Measurements from ENCODE around the gene CAPN15. TPM values are rescaled to one million over a fixed set of nuclear protein-coding genes. Genes with fewer than 3 reads are reported as not detected.
A peak's percentile ranks its signal among the peaks of the same experiment; 100 is the strongest.

CAPN15 gene
- total and polyA plus RNA-seq, 9 of the 15 experiments (the other 6 are each of a cell fraction or from before 2014, with no cell fraction given): 0.62 to 111 (median 14.2) TPM

DNA sequence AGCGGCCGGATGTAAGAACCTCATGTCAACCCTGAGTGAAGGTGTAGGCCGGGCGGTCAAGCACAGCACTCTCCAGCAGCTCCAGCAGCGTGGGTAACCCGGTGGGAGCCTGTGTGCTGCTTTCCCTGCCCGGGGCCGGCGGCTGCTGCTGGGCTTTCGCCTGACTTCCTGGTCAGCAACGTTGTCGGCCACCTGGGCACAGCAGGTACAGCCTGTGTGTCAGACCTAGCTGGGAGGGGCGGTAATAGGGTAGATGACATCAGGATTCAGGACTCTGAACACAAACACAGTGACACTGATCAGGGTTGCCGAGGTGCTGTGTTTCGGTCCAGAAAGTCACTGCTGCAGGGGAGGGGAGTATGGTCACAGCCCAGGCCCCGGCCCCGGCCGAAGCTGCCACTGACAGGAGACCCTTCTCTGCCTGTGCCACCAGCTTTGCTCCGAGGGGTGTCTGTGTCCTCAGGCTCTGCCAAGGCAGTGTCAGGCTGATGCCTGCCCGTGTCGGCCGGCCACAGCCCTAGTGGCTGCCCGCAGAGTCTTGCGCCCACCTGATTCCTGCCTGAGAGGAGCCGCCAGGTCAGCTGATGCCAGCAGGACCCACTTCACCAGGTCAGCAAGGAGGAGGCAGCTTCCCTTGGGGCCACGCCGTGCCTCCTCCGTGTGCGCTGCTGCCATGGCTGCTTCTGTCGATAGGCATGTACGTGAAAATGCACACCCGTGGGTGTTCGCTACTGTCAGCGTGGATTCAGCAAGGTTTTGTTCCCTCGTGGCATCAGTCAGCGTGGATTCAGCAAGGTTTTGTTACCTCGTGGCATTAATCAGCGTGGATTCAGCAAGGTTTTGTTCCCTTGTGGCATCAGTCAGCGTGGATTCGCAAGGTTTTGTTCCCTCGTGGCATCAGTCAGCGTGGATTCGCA lies 71.6 kb downstream of the CAPN15 start:
- no peak overlapping the region for H3K4me3 ChIP-seq
- peaks cover 0 to 21% of the 10 kb centered on the region in 2 experiments; a peak in 2 of 5 replicates for H3K4me1 ChIP-seq (replicated peaks in 1 of 2; ENCODE audit: control insufficient read depth in 2 of 2, insufficient read depth in 2 of 2, low read length in 2 of 2)
- no peak overlapping the region for H3K4me2 ChIP-seq (ENCODE audit: insufficient read depth, low read length)
- POLR2A ChIA-PET: interaction anchor here (1.4 to 1.6 kb wide), 2 partner anchors 9 to 10 kb away, joined by 7 to 8 read pairs; partner anchors contain the start of gene RAB40C
- H3K9me3 ChIP-seq (replicated peaks; ENCODE audit: control insufficient read depth, insufficient read depth, low read depth, low read length): no peaks in the 10 kb centered on the region
- H3K9ac ChIP-seq (ENCODE audit: insufficient read depth in 1 of 2, low read depth in 2 of 2, low read length in 2 of 2): no peak overlapping the region
- H3K36me3 ChIP-seq (ENCODE audit: control insufficient read depth, insufficient read depth, low read length): peaks cover 36% of the 10 kb centered on the region; the same call in 2 of the 3 replicates
- no peaks in the 10 kb centered on the region for H3K27me3 ChIP-seq (ENCODE audit: control insufficient read depth in 2 of 2, insufficient read depth in 2 of 2, low read length in 2 of 2)
- H2AFZ ChIP-seq (ENCODE audit: low read depth, low read length): no peak overlapping the region
- H3K27ac ChIP-seq (ENCODE audit: extremely low read depth, low read depth, low read length): no peak overlapping the region
- intact Hi-C loops (cut with micrococcal nuclease) (no loop called here), in situ Hi-C loops (cut with MboI) (no loop called here)
- H3K79me2 ChIP-seq (ENCODE audit: control insufficient read depth, insufficient read depth, low read length): peaks cover 58% of the 10 kb centered on the region
- H4K20me1 ChIP-seq (replicated peaks; ENCODE audit: control insufficient read depth, insufficient read depth, low read length): no peaks in the 10 kb centered on the region
- BruUV-seq (replicated peaks): no TSS peak
- TF ChIP-seq SNRNP70 (optimal IDR thresholded peaks at IDR 0.05; ENCODE audit: low read depth, low read length) (no peak), PHF8 (IDR thresholded peaks at IDR 0.05; ENCODE audit: borderline replicate concordance, low read length) (no peak), RBFOX2 (IDR thresholded peaks at IDR 0.05; ENCODE audit: low read depth, low read length) (peak; percentile 29; the same call in 1 of the 2 replicates)
- H3K9me1 ChIP-seq (ENCODE audit: control insufficient read depth, insufficient read depth, low read length): peaks cover 5% of the 10 kb centered on the region
- no peak for ATAC-seq
- WGBS (ENCODE audit: insufficient coverage, low coverage, missing lambda C conversion rate): 96% methylated on average over 37 of the region's 43 CpGs
- no peak for FAIRE-seq
- CTCF ChIA-PET (ENCODE audit: low intra/inter-chr PET ratio): no interaction called here
- no peak for DNase-seq (ENCODE audit: extremely low read depth in 1 of 4, low spot score in 3 of 4)

Measured in K562 (cell line).